B cell (primary cell): ENCODE measurements around the gene CHST2. TPM values are rescaled to one million over a fixed set of nuclear protein-coding genes. Genes with fewer than 3 reads are reported as not detected.

Source experiments
- ATAC-seq: fragments of 200-7000 bp; cut with Tn5 transposase; one replicate; pipeline ENCODE4 v1.10.0; 2021; ENCODE audit warnings: low read depth, mild to moderate bottlenecking, moderate number of reproducible peaks, moderate library complexity
- CTCF ChIA-PET: fragments of 350-600 bp; sonication (Branson Sonifier 250); formaldehyde crosslinking; loops from one replicate; lab custom pipeline; 2021; ENCODE audit warnings: antibody characterized with exemption, inconsistent platforms; lab: Charles Lee
- POLR2A ChIA-PET: fragments of 350-600 bp; sonication (Branson Sonifier 250); formaldehyde crosslinking; loops from one replicate; lab custom pipeline; 2021; ENCODE audit warnings: antibody characterized with exemption; lab: Charles Lee
- DNase-seq: peaks from one replicate; pipeline ENCODE4 v3.0.0; 2013
- H2AFZ ChIP-seq: 2 replicates; pipeline ENCODE4 v1.6.1; 2012; ENCODE audit warnings: mild to moderate bottlenecking, low read depth, low read length; ENCODE audit not compliant: insufficient read depth, poor library complexity, severe bottlenecking
- H3K27ac ChIP-seq, 2 donors: 1 replicate in 1 of 2; 2 replicates in 1 of 2; pipeline ENCODE4 v1.5.1; 2012 to 2013; ENCODE audit warnings: low read length in 2 of 2, mild to moderate bottlenecking in 2 of 2, moderate library complexity in 1 of 2
- H3K27me3 ChIP-seq, 4 experiments: fragments of 200-600 bp in 1 of 4; sonication (generic) in 1 of 4; replicated peaks in 1 of 4; 1 replicate in 2 of 4; 2 replicates in 2 of 4; pipeline versions ENCODE4 v1.6.1 to v1.7.0; 2013 to 2016; ENCODE audit warnings: low read length in 3 of 4, mild to moderate bottlenecking in 2 of 4, mixed read lengths in 1 of 4, moderate library complexity in 1 of 4; ENCODE audit not compliant: insufficient read depth in 4 of 4, control insufficient read depth in 3 of 4; ENCODE audit errors: control extremely low read depth in 1 of 4
- H3K36me3 ChIP-seq, 2 experiments: replicated peaks in 1 of 2; 1 replicate in 1 of 2; 2 replicates in 1 of 2; pipeline versions ENCODE4 v1.6.1 to v1.7.1; 2013; ENCODE audit warnings: low read length in 1 of 2; ENCODE audit not compliant: insufficient read depth in 2 of 2, control insufficient read depth in 1 of 2; ENCODE audit errors: control extremely low read depth in 1 of 2, extremely low read depth in 1 of 2
- H3K4me1 ChIP-seq, 2 donors: fragments of 200-600 bp in 1 of 2; sonication (generic) in 1 of 2; 1 replicate in 1 of 2; 2 replicates in 1 of 2; pipeline versions ENCODE4 v1.5.1 to v1.6.1; 2013 to 2017; ENCODE audit warnings: low read length in 2 of 2; ENCODE audit not compliant: control insufficient read depth in 2 of 2, insufficient read depth in 2 of 2
- H3K4me2 ChIP-seq: replicated peaks from 2 replicates; pipeline ENCODE3; 2012; ENCODE audit warnings: mild to moderate bottlenecking, low read depth, low read length; ENCODE audit not compliant: poor library complexity, severe bottlenecking
- H3K4me3 ChIP-seq, 5 experiments: fragments of 200-600 bp in 1 of 5; sonication (generic) in 1 of 5; 1 replicate in 3 of 5; 2 replicates in 2 of 5; pipeline versions ENCODE4 v1.5.1 to v1.7.0; 2011 to 2016; ENCODE audit warnings: low read length in 4 of 5, mild to moderate bottlenecking in 4 of 5, low read depth in 2 of 5, control low read depth in 1 of 5, moderate library complexity in 1 of 5; ENCODE audit not compliant: insufficient read depth in 1 of 5; ENCODE audit errors: control extremely low read depth in 1 of 5, extremely low read depth in 1 of 5
- H3K79me2 ChIP-seq: fragments of 200-600 bp; sonication (generic); one replicate; pipeline ENCODE4 v1.6.0; 2016; ENCODE audit warnings: low read length; ENCODE audit not compliant: control insufficient read depth, insufficient read depth
- H3K9ac ChIP-seq: fragments of 200-600 bp; sonication (generic); 2 replicates; pipeline ENCODE4 v1.6.1; 2017; ENCODE audit warnings: mild to moderate bottlenecking, low read length, moderate library complexity
- H3K9me3 ChIP-seq, 3 donors: one replicate each; pipeline versions ENCODE4 v1.6.1 to v1.7.1; 2013; ENCODE audit warnings: low read length in 2 of 3; ENCODE audit not compliant: control insufficient read depth in 2 of 3, insufficient read depth in 1 of 3; ENCODE audit errors: control extremely low read depth in 1 of 3
- H4K20me1 ChIP-seq: 2 replicates; pipeline ENCODE4 v1.6.0; 2012; ENCODE audit warnings: mild to moderate bottlenecking, low read length; ENCODE audit not compliant: insufficient read depth, control insufficient read depth, poor library complexity, severe bottlenecking
- H3K27ac Mint-ChIP-seq: one replicate; pipeline ENCODE4 v1.8.0; 2021; ENCODE audit warnings: mixed read lengths
- H3K27me3 Mint-ChIP-seq: one replicate; pipeline ENCODE4 v1.8.0; 2021; ENCODE audit warnings: mixed read lengths
- H3K4me1 Mint-ChIP-seq: one replicate; pipeline ENCODE4 v1.8.0; 2021; ENCODE audit warnings: mixed read lengths
- H3K4me3 Mint-ChIP-seq: one replicate; pipeline ENCODE4 v1.8.0; 2021; ENCODE audit warnings: mixed read lengths
- H3K9me3 Mint-ChIP-seq: one replicate; pipeline ENCODE4 v1.8.0; 2022; ENCODE audit warnings: mixed read lengths; ENCODE audit not compliant: insufficient read depth
- EZH2 ChIP-seq: IDR thresholded peaks from 2 replicates; pipeline ENCODE4 v1.6.1; 2012; ENCODE audit warnings: borderline replicate concordance, low read depth, mild to moderate bottlenecking, moderate library complexity, low read length; ENCODE audit not compliant: insufficient read depth, poor library complexity, severe bottlenecking
- WGBS: methylation state at CpG from one replicate; pipeline ENCODE4 v1.1.5; 2013; ENCODE audit warnings: missing lambda C conversion rate; ENCODE audit not compliant: insufficient coverage; 5-methylcytosine and 5-hydroxymethylcytosine counted together
- intact Hi-C: fragments of 100-400 bp; cut with micrococcal nuclease; formaldehyde crosslinking; loops from one replicate; pipeline ENCODE4 v1.10.0; 2022
- polyA plus RNA-seq: library from polyadenylated mRNA; depleted of rRNA; stranded (reverse); fragments of >200 nt; gene quantifications from 2 replicates; pipeline ENCODE4 v1.2.3, GENCODE V29; 2012
- total RNA-seq, 2 donors: library from RNA; stranded (reverse); fragments of 120-200 nt in 1 of 2; gene quantifications; 1 replicate in 1 of 2; 2 replicates in 1 of 2; pipeline versions ENCODE4 v1.2.3 to v1.2.4, GENCODE V29; 2013 to 2022
- TF ChIP-seq, protein P1 (sequence below): fragments of 200-600 bp; IDR thresholded peaks from one replicate; pipeline ENCODE4 v1.8.0; 2022; ENCODE audit warnings: antibody characterized with exemption, mild to moderate bottlenecking

The CHST2 gene
- total and polyA plus RNA-seq, 2 donors (not counting 1 experiment from before 2014, with no cell fraction given) = 5.2 to 25.0 TPM

DNA sequence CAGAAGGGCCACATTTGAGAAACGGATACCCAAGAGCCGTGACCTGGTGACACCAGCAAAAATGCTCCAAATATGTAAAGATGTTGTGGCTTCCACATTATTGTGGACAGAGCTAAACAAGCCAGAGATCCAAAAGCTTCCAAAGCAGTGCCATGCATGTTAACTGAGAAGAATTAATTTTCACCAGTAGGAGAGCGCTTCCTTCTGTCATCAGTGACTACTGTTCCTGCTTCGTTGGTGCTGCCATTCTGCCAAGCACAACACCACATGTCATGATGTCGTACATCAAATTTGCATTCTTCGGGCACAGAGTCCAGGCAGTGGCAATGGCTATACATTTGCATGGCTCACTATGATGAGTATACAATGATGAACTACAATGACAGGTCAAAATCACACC is 19.1 kb upstream of the CHST2 start:
- Histone ChIP-seq H3K27me3 (peaks cover 0 to 4% (median 0%) of the 10 kb centered on the region in 4 experiments), H3K27ac (no peak overlapping the region), H3K9me3 (peaks cover 0 to 28% (median 18%) of the 10 kb centered on the region in 3 donors), H3K4me1 (no peaks in the 10 kb centered on the region), H3K9ac (no peak overlapping the region), H3K79me2 (no peaks in the 10 kb centered on the region), H2AFZ (no peak overlapping the region), H4K20me1 (no peaks in the 10 kb centered on the region), H3K4me2 (no peak overlapping the region), H3K4me3 (no peak overlapping the region), H3K36me3 (no peaks in the 10 kb centered on the region)
- DNase-seq (no peak), ATAC-seq (no peak)
- Mint-ChIP-seq H3K9me3 (peaks cover 10% of the 10 kb centered on the region), H3K27ac (no peak overlapping the region), H3K27me3 (peaks cover 5% of the 10 kb centered on the region), H3K4me1 (no peaks in the 10 kb centered on the region), H3K4me3 (no peak overlapping the region)
- ChIA-PET POLR2A (interaction anchor here (0.7 kb wide), 1 partner anchor 12 kb away, joined by 3 read pairs; no protein-coding TSS in a partner anchor), CTCF (no interaction called here)
- TF ChIP-seq EZH2 = no peak
- TF ChIP-seq, protein P1, sequence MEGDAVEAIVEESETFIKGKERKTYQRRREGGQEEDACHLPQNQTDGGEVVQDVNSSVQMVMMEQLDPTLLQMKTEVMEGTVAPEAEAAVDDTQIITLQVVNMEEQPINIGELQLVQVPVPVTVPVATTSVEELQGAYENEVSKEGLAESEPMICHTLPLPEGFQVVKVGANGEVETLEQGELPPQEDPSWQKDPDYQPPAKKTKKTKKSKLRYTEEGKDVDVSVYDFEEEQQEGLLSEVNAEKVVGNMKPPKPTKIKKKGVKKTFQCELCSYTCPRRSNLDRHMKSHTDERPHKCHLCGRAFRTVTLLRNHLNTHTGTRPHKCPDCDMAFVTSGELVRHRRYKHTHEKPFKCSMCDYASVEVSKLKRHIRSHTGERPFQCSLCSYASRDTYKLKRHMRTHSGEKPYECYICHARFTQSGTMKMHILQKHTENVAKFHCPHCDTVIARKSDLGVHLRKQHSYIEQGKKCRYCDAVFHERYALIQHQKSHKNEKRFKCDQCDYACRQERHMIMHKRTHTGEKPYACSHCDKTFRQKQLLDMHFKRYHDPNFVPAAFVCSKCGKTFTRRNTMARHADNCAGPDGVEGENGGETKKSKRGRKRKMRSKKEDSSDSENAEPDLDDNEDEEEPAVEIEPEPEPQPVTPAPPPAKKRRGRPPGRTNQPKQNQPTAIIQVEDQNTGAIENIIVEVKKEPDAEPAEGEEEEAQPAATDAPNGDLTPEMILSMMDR = no peak
- intact Hi-C loops = no loop called here
- 96% methylated on average over 3 of the region's 6 CpGs for WGBS

DNA sequence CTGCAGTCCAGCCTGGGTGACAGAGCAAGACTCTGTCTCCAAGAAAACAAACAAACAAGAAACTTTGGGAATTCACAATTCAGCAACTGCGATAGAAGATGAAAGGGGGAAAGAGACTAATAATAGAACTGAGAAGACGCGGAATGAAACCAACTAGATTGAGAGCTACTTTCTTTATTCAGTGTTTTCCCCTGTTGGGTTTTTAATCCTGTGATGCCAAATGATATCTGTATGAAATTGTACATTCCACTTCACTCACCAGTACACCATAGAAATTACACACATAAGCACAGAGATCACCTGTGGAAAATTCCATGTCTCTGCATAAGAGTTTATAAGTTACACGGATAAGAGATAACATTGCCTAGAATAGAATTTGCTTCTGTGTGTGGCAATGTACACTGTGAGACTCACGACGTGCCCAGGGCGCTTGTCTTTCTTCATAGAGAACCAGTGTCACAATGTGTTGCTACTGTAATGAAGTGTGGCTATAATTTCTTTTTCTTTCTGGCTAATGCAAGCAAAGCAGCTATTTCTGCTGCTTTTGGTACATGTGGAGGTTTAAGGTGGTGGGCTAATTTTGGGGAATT is 17.7 kb upstream of the CHST2 start:
- no peaks in the 10 kb centered on the region for H3K4me1 ChIP-seq
- no peak for ATAC-seq
- Mint-ChIP-seq H3K9me3 (peaks cover 10% of the 10 kb centered on the region), H3K4me1 (no peaks in the 10 kb centered on the region), H3K27ac (no peak overlapping the region), H3K27me3 (peaks cover 5% of the 10 kb centered on the region), H3K4me3 (no peak overlapping the region)
- peaks cover 0 to 27% (median 17%) of the 10 kb centered on the region in 3 donors for H3K9me3 ChIP-seq
- no peak for DNase-seq
- peaks cover 0 to 6% (median 0%) of the 10 kb centered on the region in 4 experiments for H3K27me3 ChIP-seq
- H3K36me3 ChIP-seq = no peaks in the 10 kb centered on the region
- H3K4me2 ChIP-seq = no peak overlapping the region
- no peak overlapping the region for H2AFZ ChIP-seq
- H4K20me1 ChIP-seq = no peaks in the 10 kb centered on the region
- POLR2A ChIA-PET = no interaction called here
- H3K4me3 ChIP-seq = no peak overlapping the region
- CTCF ChIA-PET = no interaction called here
- TF ChIP-seq EZH2 = no peak
- TF ChIP-seq, protein P1 = no peak
- WGBS = no CpG with 5 or more reads among the region's 7 CpGs
- H3K79me2 ChIP-seq = no peaks in the 10 kb centered on the region
- H3K9ac ChIP-seq = no peak overlapping the region
- intact Hi-C loops = no loop called here
- no peak overlapping the region for H3K27ac ChIP-seq
